GM23338 (cell line): ENCODE results near the gene PCNX1. TPM values are rescaled to one million over a fixed set of nuclear protein-coding genes. Genes with fewer than 3 reads are reported as not detected.
"Not testable (repeated sequence)": the region's sequence is repeated elsewhere in the genome, so short reads cannot be mapped to it uniquely, and the experiment has no call there.

Experiments
- ATAC-seq: fragments of 200-7000 bp; cut with Tn5 transposase; 3 replicates; pipeline ENCODE4 v1.9.1; 2020
- DNase-seq: peaks from one replicate; pipeline ENCODE4 v3.0.0-alpha.2; 2015; ENCODE audit warnings: low spot score
- H2AFZ ChIP-seq: fragments of 200-600 bp; sonication (generic); 2 replicates; pipeline ENCODE4 v1.8.0; 2016; ENCODE audit warnings: antibody characterized with exemption, mild to moderate bottlenecking, moderate library complexity
- H3F3A ChIP-seq: fragments of 200-600 bp; sonication (generic); replicated peaks from 2 replicates; pipeline ENCODE4 v1.8.0; 2017; ENCODE audit warnings: antibody characterized with exemption, mixed run types, low read depth
- H3K27ac ChIP-seq: fragments of 200-600 bp; sonication (generic); 2 replicates; pipeline ENCODE4 v1.6.1; 2016; ENCODE audit warnings: low read depth
- H3K27me3 ChIP-seq: fragments of 200-600 bp; sonication (generic); 2 replicates; pipeline ENCODE4 v1.8.0; 2016; ENCODE audit warnings: mild to moderate bottlenecking, mixed run types, moderate library complexity; ENCODE audit not compliant: insufficient read depth
- H3K36me3 ChIP-seq: fragments of 200-600 bp; sonication (generic); 2 replicates; pipeline ENCODE4 v1.8.0; 2016; ENCODE audit warnings: mild to moderate bottlenecking; ENCODE audit not compliant: insufficient read depth
- H3K4me1 ChIP-seq: fragments of 200-600 bp; sonication (generic); 2 replicates; pipeline ENCODE4 v1.8.0; 2016; ENCODE audit warnings: mild to moderate bottlenecking, moderate library complexity; ENCODE audit not compliant: insufficient read depth
- H3K4me2 ChIP-seq: fragments of 200-600 bp; sonication (generic); 2 replicates; pipeline ENCODE4 v1.7.1; 2017; ENCODE audit warnings: mixed run types
- H3K4me3 ChIP-seq: fragments of 200-600 bp; sonication (generic); 2 replicates; pipeline ENCODE4 v1.6.1; 2016; ENCODE audit warnings: mixed run types
- H3K79me2 ChIP-seq: fragments of 200-600 bp; sonication (generic); replicated peaks from 2 replicates; pipeline ENCODE4 v1.8.0; 2017; ENCODE audit warnings: mild to moderate bottlenecking; ENCODE audit not compliant: insufficient read depth
- H3K9me2 ChIP-seq: fragments of 200-600 bp; sonication (generic); 2 replicates; pipeline ENCODE4 v1.8.0; 2017; ENCODE audit not compliant: insufficient read depth
- H4K20me1 ChIP-seq: fragments of 200-600 bp; sonication (generic); replicated peaks from 2 replicates; pipeline ENCODE4 v1.8.0; 2017; ENCODE audit warnings: mild to moderate bottlenecking; ENCODE audit not compliant: insufficient read depth
- H3K27ac Mint-ChIP-seq: 2 replicates; pipeline ENCODE4 v1.8.0; 2020; ENCODE audit warnings: inconsistent platforms, mild to moderate bottlenecking, moderate library complexity, mixed read lengths
- H3K27me3 Mint-ChIP-seq: 3 replicates; pipeline ENCODE4 v1.8.0; 2022; ENCODE audit warnings: low read depth, mild to moderate bottlenecking, moderate library complexity, mixed read lengths, inconsistent platforms; ENCODE audit not compliant: insufficient read depth, poor library complexity
- H3K36me3 Mint-ChIP-seq: 3 replicates; pipeline ENCODE4 v1.8.0; 2021; ENCODE audit warnings: low read depth, mild to moderate bottlenecking, inconsistent platforms, moderate library complexity, mixed read lengths
- H3K4me1 Mint-ChIP-seq: 3 replicates; pipeline ENCODE4 v1.8.0; 2020; ENCODE audit warnings: mild to moderate bottlenecking, inconsistent platforms, mixed read lengths
- H3K4me3 Mint-ChIP-seq: 3 replicates; pipeline ENCODE4 v1.8.0; 2021; ENCODE audit warnings: moderate library complexity, mild to moderate bottlenecking, inconsistent platforms, mixed read lengths
- H3K9me3 Mint-ChIP-seq: 3 replicates; pipeline ENCODE4 v1.8.0; 2020; ENCODE audit warnings: moderate library complexity, mild to moderate bottlenecking, inconsistent platforms, mixed read lengths
- ETS1 ChIP-seq: IDR thresholded peaks from 2 replicates; pipeline ENCODE4 v1.6.1; 2016; ENCODE audit warnings: antibody characterized with exemption
- EZH2 ChIP-seq: fragments of 200-600 bp; sonication (generic); IDR thresholded peaks from one replicate; pipeline ENCODE4 v1.8.0; 2017; ENCODE audit warnings: antibody characterized with exemption, mild to moderate bottlenecking, low read depth; ENCODE audit not compliant: unreplicated experiment
- EZH2phosphoT487 ChIP-seq: fragments of 200-600 bp; sonication (generic); IDR thresholded peaks from one replicate; pipeline ENCODE4 v1.8.1; 2018; ENCODE audit warnings: antibody characterized with exemption; ENCODE audit not compliant: unreplicated experiment
- NANOG ChIP-seq: IDR thresholded peaks from 2 replicates; pipeline ENCODE4 v1.6.1; 2016; ENCODE audit warnings: antibody characterized with exemption, borderline replicate concordance
- POLR2AphosphoS5 ChIP-seq: IDR thresholded peaks from 2 replicates; pipeline ENCODE4 v1.6.1; 2016; ENCODE audit warnings: antibody characterized with exemption, low read depth
- ZNF114 ChIP-seq: fragments of 250-450 bp; sonication (Bioruptor Pico); IDR thresholded peaks from 2 replicates; pipeline ENCODE4 v1.5.0; 2020; ENCODE audit warnings: mild to moderate bottlenecking, moderate library complexity
- ZNF331 ChIP-seq: fragments of 250-450 bp; sonication (Bioruptor Pico); IDR thresholded peaks from 2 replicates; pipeline ENCODE4 v1.5.0; 2020; ENCODE audit warnings: low read depth, mild to moderate bottlenecking, moderate library complexity
- ZNF462 ChIP-seq: fragments of 250-450 bp; sonication (Bioruptor Pico); IDR thresholded peaks from 2 replicates; pipeline ENCODE4 v1.5.0; 2020; ENCODE audit warnings: mild to moderate bottlenecking, moderate library complexity
- polyA plus RNA-seq: library from polyadenylated mRNA; unstranded; fragments of >200 nt; fragmentation: Nextera tagmentation; extraction: Ambion mirVana; gene quantifications from 2 replicates; pipeline ENCODE4 v1.2.1, GENCODE V29; 2016
- total RNA-seq: library from RNA; depleted of rRNA; stranded (reverse); fragments of >200 nt; shearing (Covaris generic); gene quantifications from 2 replicates; pipeline ENCODE4 v1.2.3, GENCODE V29; 2014

Gene PCNX1
- total and polyA plus RNA-seq, 2 experiments from 2014 or later, result 19.4 to 53.1 TPM

- Histone ChIP-seq H3K4me2 (no peak overlapping the region), H4K20me1 (peaks cover 10% of the 10 kb centered on the region), H3K27me3 (no peaks in the 10 kb centered on the region), H3K79me2 (peaks cover 90% of the 10 kb centered on the region), H3K27ac (no peak overlapping the region), H3K36me3 (peaks cover 40% of the 10 kb centered on the region), H3K4me3 (no peak overlapping the region), H3K9me2 (no peaks in the 10 kb centered on the region), H3F3A (no peaks in the 10 kb centered on the region), H3K4me1 (no peaks in the 10 kb centered on the region), H2AFZ (no peak overlapping the region)
- Mint-ChIP-seq H3K9me3 (peaks cover 76% of the 10 kb centered on the region), H3K27me3 (no peaks in the 10 kb centered on the region), H3K4me1 (no peaks in the 10 kb centered on the region), H3K36me3 (peaks cover 77% of the 10 kb centered on the region), H3K4me3 (no peak overlapping the region), H3K27ac (no peak overlapping the region)
- no peak for TF ChIP-seq ETS1
- ATAC-seq, result no peak
- DNase-seq, result no peak
Measured at GRCh38 chr14:70942342-70942706, 35.1 kb downstream of the PCNX1 start.

GRCh38 chr14:70942721-70943120 is 35.5 kb downstream of the PCNX1 start:
- H3K27me3 Mint-ChIP-seq, result not testable (repeated sequence)
- H4K20me1 ChIP-seq, result peaks cover 10% of the 10 kb centered on the region

GRCh38 chr14:70943838-70944237 is 36.6 kb downstream of the PCNX1 start:
- Mint-ChIP-seq H3K27me3 (no peaks in the 10 kb centered on the region), H3K9me3 (peaks cover 86% of the 10 kb centered on the region), H3K36me3 (peaks cover 87% of the 10 kb centered on the region), H3K27ac (no peak overlapping the region), H3K4me3 (no peak overlapping the region), H3K4me1 (no peaks in the 10 kb centered on the region)
- ATAC-seq (no peak), DNase-seq (no peak)
- 0 out of 2 replicates have a peak, but pooled peaks cover 5% of the 10 kb centered on the region for H4K20me1 ChIP-seq
- H3K9me2 ChIP-seq, result no peaks in the 10 kb centered on the region
- H3K4me3 ChIP-seq, result no peak overlapping the region
- no peak overlapping the region for H2AFZ ChIP-seq
- no peak overlapping the region for H3K4me2 ChIP-seq
- no peaks in the 10 kb centered on the region for H3K4me1 ChIP-seq
- peaks cover 78% of the 10 kb centered on the region for H3K79me2 ChIP-seq
- H3K27ac ChIP-seq, result no peak overlapping the region
- H3K36me3 ChIP-seq, result peaks cover 51% of the 10 kb centered on the region
- 0 out of 2 replicates have a peak, but pooled peaks cover 5% of the 10 kb centered on the region for H3F3A ChIP-seq
- no peaks in the 10 kb centered on the region for H3K27me3 ChIP-seq
- no peak for TF ChIP-seq ZNF331 (CRISPR knock-in tag)
- no peak for TF ChIP-seq NANOG
- no peak for TF ChIP-seq POLR2AphosphoS5
- no peak for TF ChIP-seq ZNF114 (CRISPR knock-in tag)
- no peak for TF ChIP-seq ZNF462
- no peak for TF ChIP-seq EZH2
- TF ChIP-seq EZH2phosphoT487, result no peak

More at GRCh38 chr14:70942721-70943120, 35.5 kb downstream of the PCNX1 start:
- H3K4me1 ChIP-seq, H3K27me3 ChIP-seq, H3K4me3 Mint-ChIP-seq, H3K9me2 ChIP-seq, DNase-seq, H3K27ac Mint-ChIP-seq, H2AFZ ChIP-seq, H3F3A ChIP-seq, H3K4me3 ChIP-seq, H3K4me2 ChIP-seq, H3K27ac ChIP-seq, H3K4me1 Mint-ChIP-seq, ATAC-seq: not testable (repeated sequence)
- Histone ChIP-seq H3K79me2 (peaks cover 86% of the 10 kb centered on the region), H3K36me3 (peaks cover 42% of the 10 kb centered on the region)
- peaks cover 80% of the 10 kb centered on the region for H3K9me3 Mint-ChIP-seq
- peaks cover 81% of the 10 kb centered on the region for H3K36me3 Mint-ChIP-seq
